Tibial nerve (tissue), 4 donors: ENCODE measurements around the gene TEAD4. TPM values are rescaled to one million over a fixed set of nuclear protein-coding genes. Genes with fewer than 3 reads are reported as not detected.
"Not testable (repeated sequence)": the region's sequence is repeated elsewhere in the genome, so short reads cannot be mapped to it uniquely, and the experiment has no call there.

Source experiments
- DNase-seq, 2 donors: peaks; one replicate each; pipeline ENCODE4 v3.0.0-alpha.2; 2019; ENCODE audit warnings: low spot score in 2 of 2
- H3K27ac ChIP-seq, 4 donors: fragments of 200-600 bp; sonication (generic) in 3 of 4; one replicate each; pipeline ENCODE4 v1.5.1; 2017 to 2019; ENCODE audit warnings: mild to moderate bottlenecking in 1 of 4
- H3K27me3 ChIP-seq, 2 donors: fragments of 200-600 bp; sonication (generic) in 1 of 2; one replicate each; pipeline versions ENCODE4 v1.5.1 to v1.6.0; 2017 to 2019
- H3K36me3 ChIP-seq, 3 donors: fragments of 200-600 bp; sonication (generic); one replicate each; pipeline ENCODE4 v1.5.1; 2018 to 2019
- H3K4me1 ChIP-seq, 4 donors: fragments of 200-600 bp; sonication (generic) in 3 of 4; one replicate each; pipeline ENCODE4 v1.5.1; 2017 to 2019
- H3K4me3 ChIP-seq, 4 donors: fragments of 200-600 bp; sonication (generic) in 3 of 4; one replicate each; pipeline ENCODE4 v1.5.1; 2017 to 2019; ENCODE audit warnings: mild to moderate bottlenecking in 1 of 4, moderate library complexity in 1 of 4
- H3K9me3 ChIP-seq, 4 donors: fragments of 200-600 bp; sonication (generic) in 3 of 4; one replicate each; pipeline ENCODE4 v1.5.1; 2017 to 2019
- EP300 ChIP-seq, 2 donors: sonication (generic); formaldehyde crosslinking; IDR thresholded peaks; one replicate each; pipeline ENCODE4 v1.6.1; 2017; ENCODE audit warnings: antibody characterized with exemption in 2 of 2, mild to moderate bottlenecking in 1 of 2
- POLR2A ChIP-seq, 2 donors: fragments of 450-650 bp; IDR thresholded peaks; one replicate each; pipeline ENCODE4 v1.6.1; 2017; ENCODE audit warnings: antibody characterized with exemption in 2 of 2, mild to moderate bottlenecking in 2 of 2, moderate library complexity in 2 of 2
- WGBS, 2 donors: methylation state at CpG; one replicate each; pipeline ENCODE4 v1.1.5; 2018; 5-methylcytosine and 5-hydroxymethylcytosine counted together
- total RNA-seq, 4 donors: library from RNA; depleted of rRNA; stranded (reverse); fragments of >200 nt; gene quantifications; one replicate each; pipeline ENCODE4 v1.1.0, GENCODE V29; 2016
- TF ChIP-seq, protein P1 (sequence below), 5 experiments: fragments of 200-600 bp in 3 of 5; fragments of 450-650 bp in 2 of 5; sonication (generic) in 3 of 5; IDR thresholded peaks; one replicate each; pipeline ENCODE4 v1.5.1; 2016 to 2019; ENCODE audit warnings: antibody characterized with exemption in 5 of 5, mild to moderate bottlenecking in 3 of 5, moderate library complexity in 2 of 5

TEAD4 gene
- total RNA-seq, 4 donors from 2014 or later = 17.2 to 34.2 (median 23.5) TPM

DNA sequence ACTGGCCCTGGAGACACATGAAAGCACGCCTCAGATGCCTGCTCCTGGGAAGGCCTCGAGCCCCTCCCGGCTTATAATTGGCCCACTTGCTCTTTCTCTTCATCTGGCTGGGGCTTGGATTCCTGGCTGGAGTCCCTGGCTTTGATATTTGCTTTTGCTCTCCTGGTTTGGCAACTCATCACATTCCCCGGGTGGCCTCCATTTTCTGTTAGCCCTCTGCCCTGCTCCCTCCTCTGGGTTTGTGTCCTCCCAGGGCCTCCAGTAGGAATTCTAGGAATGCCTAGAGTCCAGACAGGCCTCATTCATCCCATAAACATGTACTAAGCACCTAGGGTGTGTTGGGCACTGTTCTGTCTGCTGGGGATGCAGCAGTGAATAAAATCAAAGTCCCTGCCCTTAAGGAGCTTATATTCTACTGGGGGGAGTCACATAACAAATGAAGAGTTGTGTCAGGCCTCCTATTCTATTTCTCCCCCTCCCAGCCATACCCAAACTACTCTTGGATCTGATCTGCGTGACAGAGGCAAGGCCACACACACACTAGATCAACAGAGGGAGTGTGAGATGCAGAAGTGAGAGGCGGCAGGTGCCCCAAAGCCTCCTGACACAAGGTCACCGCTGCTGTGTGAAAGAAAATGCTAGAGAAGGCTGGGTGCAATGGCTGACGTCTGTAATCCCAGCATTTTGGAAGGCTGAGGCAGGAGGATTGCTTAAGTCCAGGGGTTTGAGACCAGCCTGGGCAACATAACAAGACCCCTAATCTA is 96.7 kb downstream of the TEAD4 start:
- no peak for DNase-seq
- H3K27me3 ChIP-seq = no peaks in the 10 kb centered on the region
- H3K4me3 ChIP-seq = no peak overlapping the region
- TF ChIP-seq, protein P1, sequence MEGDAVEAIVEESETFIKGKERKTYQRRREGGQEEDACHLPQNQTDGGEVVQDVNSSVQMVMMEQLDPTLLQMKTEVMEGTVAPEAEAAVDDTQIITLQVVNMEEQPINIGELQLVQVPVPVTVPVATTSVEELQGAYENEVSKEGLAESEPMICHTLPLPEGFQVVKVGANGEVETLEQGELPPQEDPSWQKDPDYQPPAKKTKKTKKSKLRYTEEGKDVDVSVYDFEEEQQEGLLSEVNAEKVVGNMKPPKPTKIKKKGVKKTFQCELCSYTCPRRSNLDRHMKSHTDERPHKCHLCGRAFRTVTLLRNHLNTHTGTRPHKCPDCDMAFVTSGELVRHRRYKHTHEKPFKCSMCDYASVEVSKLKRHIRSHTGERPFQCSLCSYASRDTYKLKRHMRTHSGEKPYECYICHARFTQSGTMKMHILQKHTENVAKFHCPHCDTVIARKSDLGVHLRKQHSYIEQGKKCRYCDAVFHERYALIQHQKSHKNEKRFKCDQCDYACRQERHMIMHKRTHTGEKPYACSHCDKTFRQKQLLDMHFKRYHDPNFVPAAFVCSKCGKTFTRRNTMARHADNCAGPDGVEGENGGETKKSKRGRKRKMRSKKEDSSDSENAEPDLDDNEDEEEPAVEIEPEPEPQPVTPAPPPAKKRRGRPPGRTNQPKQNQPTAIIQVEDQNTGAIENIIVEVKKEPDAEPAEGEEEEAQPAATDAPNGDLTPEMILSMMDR (IDR thresholded peaks at IDR 0.05) = no peak
- no peak for TF ChIP-seq EP300 (IDR thresholded peaks at IDR 0.05)
- TF ChIP-seq POLR2A (IDR thresholded peaks at IDR 0.05) = no peak
- peaks cover 0 to 6% (median 0%) of the 10 kb centered on the region in 4 donors for H3K4me1 ChIP-seq
- H3K27ac ChIP-seq = peak overlapping the region in 3 of 4 donors; percentile 37 to 70 (median 49)
- 57 to 62% methylated on average over 8 of the region's 8 CpGs for WGBS, 2 donors
- no peaks in the 10 kb centered on the region for H3K36me3 ChIP-seq
- no peaks in the 10 kb centered on the region for H3K9me3 ChIP-seq

DNA sequence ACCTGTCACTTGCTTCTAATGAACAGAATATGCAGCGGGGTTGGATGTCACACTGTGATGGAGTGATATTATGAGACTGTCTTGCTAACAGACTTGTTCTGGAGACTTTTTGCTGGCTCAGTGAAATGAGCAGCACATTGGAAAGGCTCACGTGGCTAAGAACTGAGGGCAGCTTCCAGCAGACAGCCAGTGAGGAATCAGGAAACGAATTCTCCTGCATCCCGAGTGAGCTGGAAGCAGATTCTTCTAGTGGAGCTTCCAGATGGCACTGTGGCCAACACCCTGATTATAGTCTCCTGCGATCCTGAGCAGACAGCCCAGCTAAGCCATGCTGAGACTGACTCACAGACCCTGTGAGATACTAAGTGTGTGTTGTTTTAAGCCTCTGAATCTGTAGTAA is 101.9 kb downstream of the TEAD4 start:
- TF ChIP-seq POLR2A (IDR thresholded peaks at IDR 0.05) (no peak), EP300 (IDR thresholded peaks at IDR 0.05) (no peak)
- TF ChIP-seq, protein P1 (IDR thresholded peaks at IDR 0.05) = no peak
- Histone ChIP-seq H3K4me1 (no peaks in the 10 kb centered on the region), H3K27ac (no peak overlapping the region), H3K36me3 (no peaks in the 10 kb centered on the region), H3K9me3 (peaks cover 0 to 16% (median 0%) of the 10 kb centered on the region in 4 donors), H3K27me3 (no peaks in the 10 kb centered on the region), H3K4me3 (no peak overlapping the region)
- WGBS, 2 donors = 54 to 60% methylated on average over 5 of the region's 5 CpGs
- DNase-seq = no peak

DNA sequence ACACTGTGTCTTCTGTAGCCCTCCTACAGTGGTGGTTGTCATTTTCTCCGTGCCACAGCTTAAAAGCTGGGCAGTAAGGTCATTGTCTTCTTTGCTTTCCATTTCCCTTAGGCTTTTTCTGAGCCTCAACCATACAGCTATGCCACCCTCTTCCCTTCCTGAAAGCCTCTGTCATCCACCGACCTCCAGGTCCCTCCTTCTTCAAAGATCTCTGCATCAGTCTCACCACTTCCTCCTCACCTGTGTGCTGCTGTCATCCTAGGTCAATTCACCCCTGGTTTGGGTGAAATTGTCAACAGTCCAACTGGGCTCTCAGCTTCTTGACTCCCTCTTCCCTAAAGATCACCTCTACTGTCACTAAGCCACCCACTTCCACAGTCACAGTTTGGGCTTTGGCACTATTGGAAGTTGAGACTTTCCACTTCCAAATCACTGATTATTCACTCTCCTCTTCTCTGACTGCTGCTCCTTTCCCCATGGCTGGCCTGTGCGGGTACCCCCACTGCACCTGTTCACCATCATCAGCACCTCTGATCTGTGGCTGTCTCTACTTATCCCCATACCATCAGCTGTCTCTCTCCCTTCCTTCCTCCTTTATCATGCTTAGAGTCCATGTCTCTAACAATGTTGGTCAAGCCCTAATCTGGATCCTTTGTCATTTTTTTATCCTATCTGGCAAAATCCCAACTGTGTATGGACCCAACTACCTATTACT is 102.5 kb downstream of the TEAD4 start:
- no peaks in the 10 kb centered on the region for H3K27me3 ChIP-seq
- DNase-seq = no peak
- H3K4me3 ChIP-seq = no peak overlapping the region
- no peaks in the 10 kb centered on the region for H3K36me3 ChIP-seq
- TF ChIP-seq, protein P1 (IDR thresholded peaks at IDR 0.05) = no peak
- TF ChIP-seq EP300 (IDR thresholded peaks at IDR 0.05) (no peak), POLR2A (IDR thresholded peaks at IDR 0.05) (no peak)
- H3K9me3 ChIP-seq = peaks cover 0 to 16% (median 0%) of the 10 kb centered on the region in 4 donors
- no peaks in the 10 kb centered on the region for H3K4me1 ChIP-seq
- 63 to 70% methylated on average over 3 of the region's 3 CpGs for WGBS, 2 donors
- H3K27ac ChIP-seq = no peak overlapping the region

DNA sequence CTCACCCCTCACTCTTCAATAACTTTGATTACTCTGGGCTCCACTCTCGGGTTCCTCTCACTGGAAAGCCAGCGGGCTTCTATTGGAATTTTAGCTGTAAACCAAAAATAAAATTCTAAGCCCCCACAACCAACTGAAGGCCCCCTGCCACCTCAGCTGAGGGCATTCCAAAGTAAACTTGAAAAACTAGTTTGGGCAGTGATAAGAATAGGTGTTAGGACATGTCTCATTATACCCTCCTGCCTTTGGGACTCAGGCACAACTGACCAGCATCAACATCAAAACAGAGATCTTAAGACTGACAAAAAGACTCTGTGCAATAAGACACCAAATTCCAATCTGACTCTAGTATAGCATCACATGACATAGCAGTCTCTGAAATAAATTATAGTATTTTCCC is 106.1 kb downstream of the TEAD4 start:
- Histone ChIP-seq H3K27ac (no peak overlapping the region), H3K4me3 (no peak overlapping the region), H3K27me3 (no peaks in the 10 kb centered on the region), H3K9me3 (peaks cover 0 to 16% (median 0%) of the 10 kb centered on the region in 4 donors), H3K36me3 (no peaks in the 10 kb centered on the region), H3K4me1 (no peaks in the 10 kb centered on the region)
- TF ChIP-seq, protein P1 (IDR thresholded peaks at IDR 0.05) = no peak
- TF ChIP-seq POLR2A (IDR thresholded peaks at IDR 0.05) = no peak
- no peak for TF ChIP-seq EP300 (IDR thresholded peaks at IDR 0.05)
- WGBS, 2 donors = 80 to 82% methylated on average over 2 of the region's 2 CpGs
- DNase-seq = no peak

DNA sequence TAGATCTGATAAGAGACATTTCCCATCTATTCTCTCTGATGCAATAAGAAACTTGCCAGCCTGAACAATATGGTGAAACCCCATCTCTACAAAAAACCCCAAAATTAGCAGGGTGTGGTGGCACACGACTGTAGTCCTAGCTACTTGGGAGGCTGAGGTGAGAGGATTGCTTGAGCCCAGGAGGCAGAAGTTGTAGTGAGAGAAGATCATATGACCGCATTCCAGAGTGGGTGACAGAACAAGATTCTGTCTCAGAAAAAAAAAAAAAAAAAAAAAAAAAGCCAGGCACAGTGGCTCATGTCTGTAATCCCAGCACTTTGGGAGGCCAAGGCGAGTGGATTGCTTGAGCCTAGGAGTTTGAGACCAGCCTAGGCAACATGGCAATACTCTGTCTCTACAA is 106.6 kb downstream of the TEAD4 start:
- not testable (repeated sequence) for H3K27me3 ChIP-seq, H3K27ac ChIP-seq, DNase-seq, H3K4me1 ChIP-seq, H3K4me3 ChIP-seq, H3K36me3 ChIP-seq
- H3K9me3 ChIP-seq = peaks cover 0 to 16% (median 0%) of the 10 kb centered on the region in 4 donors
- WGBS, 2 donors = 75 to 96% methylated on average over 3 of the region's 3 CpGs
